GM12878 (cell line): ENCODE measurements around the gene SHC1. TPM values are rescaled to one million over a fixed set of nuclear protein-coding genes. Genes with fewer than 3 reads are reported as not detected.

Source experiments
- ESRRA ChIP-seq: IDR thresholded peaks from 2 replicates; pipeline ENCODE4 v1.6.1; 2012; ENCODE audit warnings: mild to moderate bottlenecking, low read length, improper control_type of control experiment
- FOXK2 ChIP-seq: fragments of 450-650 bp; IDR thresholded peaks from 2 replicates; pipeline ENCODE4 v1.6.1; 2017; ENCODE audit warnings: mild to moderate bottlenecking, moderate library complexity
- IKZF1 ChIP-seq: fragments of 450-650 bp; conservative IDR thresholded peaks from 2 replicates; pipeline ENCODE4 v1.6.1; 2017; ENCODE audit warnings: antibody characterized with exemption, mild to moderate bottlenecking
- MXI1 ChIP-seq: fragments of 150-350 bp; IDR thresholded peaks from 2 replicates; pipeline ENCODE4 v1.6.1; 2011; ENCODE audit warnings: low read depth, mild to moderate bottlenecking, inconsistent platforms, low read length, improper control_type of control experiment
- SIX5 ChIP-seq: IDR thresholded peaks from 2 replicates; pipeline ENCODE4 v1.6.1; 2011; ENCODE audit warnings: mild to moderate bottlenecking, low read depth, low read length, moderate library complexity; ENCODE audit not compliant: severe bottlenecking
- SMC3 ChIP-seq: IDR thresholded peaks from 2 replicates; pipeline ENCODE4 v1.6.1; 2011; ENCODE audit warnings: low read length, improper control_type of control experiment, borderline replicate concordance
- ZBTB33 ChIP-seq: fragments of 450-650 bp; IDR thresholded peaks from 2 replicates; pipeline ENCODE4 v1.6.1; 2017; ENCODE audit warnings: mild to moderate bottlenecking
- ZNF592 ChIP-seq: fragments of 450-650 bp; IDR thresholded peaks from 2 replicates; pipeline ENCODE4 v1.6.1; 2017; ENCODE audit warnings: mild to moderate bottlenecking, moderate library complexity
- polyA plus RNA-seq, 11 experiments: library from polyadenylated mRNA; depleted of rRNA in 4 of 11; unstranded in 6 of 11; stranded (reverse) in 5 of 11; fragments of >200 nt; fragmentation: Nextera tagmentation in 4 of 11; fragmentation: Illumina TruSeq in 1 of 11; extraction: Ambion mirVana in 4 of 11; extraction: Trizol in 1 of 11; gene quantifications; 1 replicate in 1 of 11; 2 replicates in 10 of 11; pipeline versions ENCODE4 v1.2.1 to v1.2.3, GENCODE V29; 2011 to 2016; ENCODE audit warnings: inconsistent platforms in 2 of 11, missing spikeins in 2 of 11, low read depth in 1 of 11
- total RNA-seq, 4 experiments: library from RNA; depleted of rRNA in 3 of 4; stranded (reverse); fragments of >200 nt in 3 of 4; fragmentation: Illumina TruSeq in 1 of 4; extraction: Trizol in 1 of 4; gene quantifications; 2 replicates each; pipeline versions ENCODE4 v1.2.1 to v1.2.3, GENCODE V29; 2013 to 2021

Gene SHC1
- total and polyA plus RNA-seq, 10 of the 15 experiments (the other 5 are each of a cell fraction or from before 2014, with no cell fraction given) = 2.6 to 49.3 (median 25.2) TPM

GRCh38 chr1:154962156-154962749 lies 8.3 kb downstream of the SHC1 start (continued):
- TF ChIP-seq ZBTB33 = no peak
- no peak for TF ChIP-seq ESRRA
- TF ChIP-seq FOXK2 = no peak
- TF ChIP-seq MXI1 = no peak
- no peak for TF ChIP-seq IKZF1
- 0 out of 2 replicates have a peak, but pooled peaks have one; percentile 5 for TF ChIP-seq SMC3
- no peak for TF ChIP-seq ZNF592
- no peak for TF ChIP-seq SIX5
